K562 (cell line): ENCODE results near the gene PMVK. TPM values are rescaled to one million over a fixed set of nuclear protein-coding genes. Genes with fewer than 3 reads are reported as not detected.

Experiments used
- ATAC-seq: fragments of 200-7000 bp; cut with Tn5 transposase; 3 replicates; pipeline ENCODE4 v1.9.1; 2020; ENCODE audit warnings: moderate library complexity
- BruUV-seq: library from RNA; stranded (reverse); fragments of 400-500 nt; replicated peaks from 2 replicates; lab custom pipeline; 2021; lab: Mats Ljungman, UMichigan
- CTCF ChIA-PET: fragments of 300-600 bp; formaldehyde crosslinking; extraction: SDS; loops from one replicate; lab custom pipeline; 2021; ENCODE audit warnings: low intra/inter-chr PET ratio; lab: Yijun Ruan, JAX
- POLR2A ChIA-PET: fragments of 300-600, 350-650 bp; sonication (Branson Sonifier 250); formaldehyde crosslinking; extraction: SDS; loops from one replicate; lab custom pipeline; 2021; ENCODE audit warnings: antibody characterized with exemption, inconsistent platforms; lab: Yijun Ruan, JAX
- DNase-seq, 4 experiments: peaks; one replicate each; pipeline versions ENCODE4 v3.0.0 to v3.0.0-alpha.2; 2011 to 2018; ENCODE audit warnings: low spot score in 3 of 4, mixed read lengths in 3 of 4; ENCODE audit errors: extremely low read depth in 1 of 4
- FAIRE-seq: peaks from 2 replicates; lab custom pipeline; 2011; peaks lifted over from hg19 to GRCh38; lab: Jason Lieb, UNC
- H2AFZ ChIP-seq: 2 replicates; pipeline ENCODE4 v1.6.0; 2011; ENCODE audit warnings: low read depth, low read length, control low read depth, inconsistent platforms
- H3K27ac ChIP-seq: fragments of 200-600 bp; 3 replicates; pipeline ENCODE4 v1.8.0; 2011; ENCODE audit warnings: low read depth, mild to moderate bottlenecking, control low read depth, inconsistent platforms, low read length, moderate library complexity, mixed read lengths; ENCODE audit errors: extremely low read depth
- H3K27me3 ChIP-seq, 2 experiments: fragments of 300-600 bp in 1 of 2; 2 replicates in 1 of 2; 3 replicates in 1 of 2; pipeline versions ENCODE4 v1.6.0 to v1.8.0; 2011; ENCODE audit warnings: inconsistent platforms in 2 of 2, low read length in 2 of 2, mild to moderate bottlenecking in 1 of 2, mixed read lengths in 1 of 2, moderate library complexity in 1 of 2; ENCODE audit not compliant: control insufficient read depth in 2 of 2, insufficient read depth in 2 of 2
- H3K36me3 ChIP-seq: fragments of 300-600 bp; 3 replicates; pipeline ENCODE4 v1.8.0; 2011; ENCODE audit warnings: mild to moderate bottlenecking, low read length, inconsistent platforms; ENCODE audit not compliant: control insufficient read depth, insufficient read depth
- H3K4me1 ChIP-seq, 2 experiments: fragments of 200-600 bp in 1 of 2; replicated peaks in 1 of 2; 2 replicates in 1 of 2; 3 replicates in 1 of 2; pipeline versions ENCODE4 v1.5.1 to v1.8.0; 2011; ENCODE audit warnings: inconsistent platforms in 2 of 2, low read length in 2 of 2, mild to moderate bottlenecking in 1 of 2, mixed read lengths in 1 of 2, moderate library complexity in 1 of 2; ENCODE audit not compliant: control insufficient read depth in 2 of 2, insufficient read depth in 2 of 2
- H3K4me2 ChIP-seq: 2 replicates; pipeline ENCODE4 v1.6.1; 2011; ENCODE audit warnings: low read length, control low read depth, inconsistent platforms, mixed read lengths; ENCODE audit not compliant: insufficient read depth
- H3K4me3 ChIP-seq: fragments of 200-600 bp; sonication (generic), shearing (Covaris generic); 2 replicates; pipeline ENCODE4 v1.5.1; 2016; ENCODE audit warnings: control low read depth, inconsistent platforms
- H3K79me2 ChIP-seq: fragments of 200-600 bp; 3 replicates; pipeline ENCODE4 v1.8.0; 2011; ENCODE audit warnings: low read length, inconsistent platforms; ENCODE audit not compliant: control insufficient read depth, insufficient read depth
- H3K9ac ChIP-seq, 2 experiments: 2 replicates each; pipeline versions ENCODE4 v1.6.0 to v1.6.1; 2011; ENCODE audit warnings: low read depth in 2 of 2, low read length in 2 of 2, control low read depth in 1 of 2, inconsistent platforms in 1 of 2, mild to moderate bottlenecking in 1 of 2, mixed read lengths in 1 of 2; ENCODE audit not compliant: insufficient read depth in 1 of 2
- H3K9me1 ChIP-seq: one replicate; pipeline ENCODE4 v1.6.0; 2011; ENCODE audit warnings: inconsistent platforms, mild to moderate bottlenecking, low read length, moderate library complexity; ENCODE audit not compliant: control insufficient read depth, insufficient read depth
- H3K9me3 ChIP-seq: replicated peaks from 2 replicates; pipeline ENCODE4 v1.5.1; 2011; ENCODE audit warnings: low read depth, low read length, inconsistent platforms; ENCODE audit not compliant: control insufficient read depth, insufficient read depth
- H4K20me1 ChIP-seq: replicated peaks from 2 replicates; pipeline ENCODE4 v1.6.1; 2011; ENCODE audit warnings: low read length, inconsistent platforms, mixed read lengths; ENCODE audit not compliant: control insufficient read depth, insufficient read depth
- CBX5 ChIP-seq: IDR thresholded peaks from 2 replicates; pipeline ENCODE4 v1.6.1; 2014; ENCODE audit warnings: low read depth, borderline replicate concordance
- KLF16 ChIP-seq: IDR thresholded peaks from 2 replicates; pipeline ENCODE4 v1.6.1; 2016; ENCODE audit warnings: antibody characterized with exemption
- MCM7 ChIP-seq, 2 experiments: fragments of 450-650 bp; IDR thresholded peaks; 2 replicates each; pipeline ENCODE4 v1.6.1; 2016 to 2018
- MYC ChIP-seq, 2 experiments: fragments of 250-450 bp in 1 of 2; sonication (Bioruptor Pico) in 1 of 2; IDR thresholded peaks; 2 replicates each; pipeline versions ENCODE4 v1.5.1 to v1.6.1; 2012 to 2021; ENCODE audit warnings: low read depth in 2 of 2, borderline replicate concordance in 1 of 2, improper control_type of control experiment in 1 of 2, low read length in 1 of 2, mild to moderate bottlenecking in 1 of 2, moderate library complexity in 1 of 2
- NCOR1 ChIP-seq: fragments of 450-650 bp; IDR thresholded peaks from 2 replicates; pipeline ENCODE4 v1.6.1; 2016; ENCODE audit warnings: mild to moderate bottlenecking, moderate library complexity
- NFE2 ChIP-seq: IDR thresholded peaks from 2 replicates; pipeline ENCODE4 v1.6.1; 2014; ENCODE audit warnings: antibody characterized with exemption, low read depth
- PHF20 ChIP-seq: fragments of 450-650 bp; IDR thresholded peaks from 2 replicates; pipeline ENCODE4 v1.6.1; 2018; ENCODE audit not compliant: partially characterized antibody
- PTBP1 ChIP-seq: fragments of 200-400 bp; formaldehyde crosslinking; IDR thresholded peaks from 2 replicates; pipeline ENCODE4 v1.6.1; 2017; ENCODE audit warnings: low read depth, low read length
- ZNF197 ChIP-seq: fragments of 200-800 bp; sonication (Bioruptor generic); IDR thresholded peaks from 2 replicates; pipeline ENCODE4 v1.6.1; 2016; ENCODE audit warnings: low read depth, missing genetic modification characterization, missing compliant biosample characterization
- ZNF586 ChIP-seq: fragments of 450-650 bp; formaldehyde crosslinking; conservative IDR thresholded peaks from 2 replicates; pipeline ENCODE4 v1.4.0; 2020; ENCODE audit warnings: mild to moderate bottlenecking, moderate library complexity
- ZNF785 ChIP-seq: fragments of 250-450 bp; sonication (Bioruptor Pico); IDR thresholded peaks from 2 replicates; pipeline ENCODE4 v1.4.0; 2020; ENCODE audit warnings: mild to moderate bottlenecking
- WGBS: fragments of 100-300 bp; shearing (Covaris generic); methylation state at CpG from one replicate; pipeline ENCODE4 v1.1.6; 2016; ENCODE audit warnings: low coverage, mixed read lengths; ENCODE audit not compliant: insufficient coverage; ENCODE audit errors: missing lambda C conversion rate; 5-methylcytosine and 5-hydroxymethylcytosine counted together
- in situ Hi-C: fragments of 300-500 bp; cut with MboI; formaldehyde crosslinking; loops from 4 replicates; pipeline ENCODE4 v1.15.0; 2018; ENCODE audit warnings: inconsistent platforms, mixed read lengths
- intact Hi-C: fragments of 100-400 bp; cut with micrococcal nuclease; formaldehyde crosslinking; loops from 2 replicates; pipeline ENCODE4 v1.14.2; 2022
- polyA plus RNA-seq, 8 experiments: library from polyadenylated mRNA; depleted of rRNA in 4 of 8; stranded (reverse) in 5 of 8; unstranded in 3 of 8; fragments of >200 nt; fragmentation: Nextera tagmentation in 2 of 8; fragmentation: Illumina TruSeq in 1 of 8; extraction: Ambion mirVana in 2 of 8; extraction: Trizol in 1 of 8; gene quantifications; 2 replicates each; pipeline versions ENCODE4 v1.2.1 to v1.2.3, GENCODE V29; 2011 to 2014; ENCODE audit warnings: inconsistent platforms in 1 of 8, missing spikeins in 1 of 8
- total RNA-seq, 7 experiments: library from RNA; depleted of rRNA in 6 of 7; stranded (reverse); fragments of >200 nt in 6 of 7; fragmentation: Illumina TruSeq in 2 of 7; extraction: Trizol in 2 of 7; gene quantifications; 2 replicates each; pipeline versions ENCODE4 v1.2.1 to v1.2.3, GENCODE V29; 2011 to 2021; ENCODE audit warnings: low replicate concordance in 1 of 7
- TF ChIP-seq, protein P1 (sequence below): fragments of 250-450 bp; sonication (Bioruptor Pico); IDR thresholded peaks from 2 replicates; pipeline ENCODE4 v1.8.0; 2022; ENCODE audit warnings: inconsistent platforms
- TF ChIP-seq, protein P2 (sequence below): fragments of 450-650 bp; IDR thresholded peaks from 2 replicates; pipeline ENCODE4 v1.7.0; 2016; ENCODE audit warnings: borderline replicate concordance
- TF ChIP-seq, protein P3 (sequence below): fragments of 450-650 bp; conservative IDR thresholded peaks from 2 replicates; pipeline ENCODE4 v1.6.1; 2016; ENCODE audit warnings: missing genetic modification characterization, low read depth, mild to moderate bottlenecking, control low read depth, missing compliant biosample characterization
- TF ChIP-seq, protein P4 (sequence below): fragments of 450-650 bp; IDR thresholded peaks from 2 replicates; pipeline ENCODE4 v1.6.1; 2014; ENCODE audit warnings: low read depth, mild to moderate bottlenecking, moderate library complexity, borderline replicate concordance

PMVK gene
- total and polyA plus RNA-seq, 9 of the 15 experiments (the other 6 are each of a cell fraction or from before 2014, with no cell fraction given): 1.1 to 15.3 (median 6.3) TPM

DNA sequence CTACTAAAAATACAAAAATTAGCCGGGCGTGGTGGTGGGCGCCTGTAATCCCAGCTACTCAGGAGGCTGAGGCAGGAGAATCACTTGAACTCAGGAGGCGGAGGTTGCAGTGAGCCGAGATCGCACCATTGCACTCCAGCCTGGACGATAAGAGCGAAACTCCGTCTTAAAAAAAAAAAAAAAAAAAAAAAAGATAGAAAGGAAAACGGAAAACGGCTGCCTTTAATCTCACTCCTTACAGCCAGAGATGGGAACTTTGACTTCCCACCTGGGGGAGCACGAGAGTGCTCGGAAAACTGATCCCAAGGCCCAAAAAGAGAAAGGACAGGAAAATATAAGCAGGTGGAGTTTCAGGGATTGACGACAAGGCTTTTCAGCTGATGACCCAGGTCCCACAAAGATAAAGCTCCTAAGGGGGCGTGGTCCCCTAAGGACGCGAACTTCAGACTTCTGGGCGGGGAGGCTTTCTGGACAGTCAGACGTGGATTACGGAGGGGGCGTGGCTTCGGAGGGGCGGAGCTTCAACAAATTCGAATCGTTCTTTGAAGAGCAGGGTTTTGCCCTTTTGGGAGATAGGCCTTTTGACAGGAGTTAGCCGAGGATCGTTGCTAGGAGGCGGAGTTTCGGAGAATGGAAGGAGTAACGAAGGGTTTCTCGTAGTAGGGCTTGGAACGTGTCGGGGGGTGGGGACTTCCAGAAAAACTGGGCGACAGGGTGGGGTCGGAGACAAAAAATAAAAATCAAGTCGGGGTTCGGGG is 37.0 kb upstream of the PMVK start:
- peaks cover 80% of the 10 kb centered on the region for H3K79me2 ChIP-seq
- intact Hi-C loops (loop anchor here (1.0 to 5.0 kb wide), 2 partner anchors 28 to 89 kb away; partner anchors contain the start of gene EFNA4), in situ Hi-C loops (no loop called here)
- H3K4me1 ChIP-seq: peaks cover 48 to 52% of the 10 kb centered on the region in 2 experiments
- ATAC-seq (peak; percentile 47), FAIRE-seq (peak; percentile 97), DNase-seq (peak; percentile 75 to 99 (median 85))
- POLR2A ChIA-PET: interaction anchor here (0.6 to 8.3 kb wide), 17 partner anchors 9 to 380 kb away, joined by 3 to 80 read pairs (median 4); partner anchors contain the start of genes FLAD1, LENEP, PBXIP1 and PMVK
- H3K9me3 ChIP-seq: no peaks in the 10 kb centered on the region
- peak overlapping the region; percentile 79 for H2AFZ ChIP-seq
- peak overlapping the region; percentile 96 for H3K4me2 ChIP-seq
- H3K4me3 ChIP-seq: peak overlapping the region; percentile 66
- CTCF ChIA-PET: interaction anchor here (0.6 to 1.1 kb wide), 3 partner anchors 26 to 1530 kb away, joined by 3 read pairs; no protein-coding TSS in a partner anchor
- BruUV-seq: no TSS peak
- peak overlapping the region; percentile 96 to 97 for H3K9ac ChIP-seq
- H4K20me1 ChIP-seq: no peaks in the 10 kb centered on the region
- no peaks in the 10 kb centered on the region for H3K9me1 ChIP-seq
- peak overlapping the region; percentile 99 for H3K27ac ChIP-seq
- H3K36me3 ChIP-seq: peaks cover 37% of the 10 kb centered on the region
- WGBS: 1% methylated on average over 31 of the region's 37 CpGs
- no peaks in the 10 kb centered on the region; a peak in 1 of 5 replicates for H3K27me3 ChIP-seq
- TF ChIP-seq PHF20 (no peak), ZNF785 (no peak), NCOR1 (peak; percentile 68), ZNF197 (no peak), ZNF586 (CRISPR knock-in tag) (no peak), CBX5 (no peak), PTBP1 (no peak), MCM7 (IDR thresholded peaks at IDR 0.05) (no peak), NFE2 (no peak), MYC (IDR thresholded peaks at IDR 0.05; ENCODE audit: low read depth, low read length) (peak; percentile 28; the same call in 1 of the 2 replicates), MYC (CRISPR knock-in tag; IDR thresholded peaks at IDR 0.05; ENCODE audit: borderline replicate concordance, low read depth) (no peak), KLF16 (no peak)
- TF ChIP-seq, protein P1, sequence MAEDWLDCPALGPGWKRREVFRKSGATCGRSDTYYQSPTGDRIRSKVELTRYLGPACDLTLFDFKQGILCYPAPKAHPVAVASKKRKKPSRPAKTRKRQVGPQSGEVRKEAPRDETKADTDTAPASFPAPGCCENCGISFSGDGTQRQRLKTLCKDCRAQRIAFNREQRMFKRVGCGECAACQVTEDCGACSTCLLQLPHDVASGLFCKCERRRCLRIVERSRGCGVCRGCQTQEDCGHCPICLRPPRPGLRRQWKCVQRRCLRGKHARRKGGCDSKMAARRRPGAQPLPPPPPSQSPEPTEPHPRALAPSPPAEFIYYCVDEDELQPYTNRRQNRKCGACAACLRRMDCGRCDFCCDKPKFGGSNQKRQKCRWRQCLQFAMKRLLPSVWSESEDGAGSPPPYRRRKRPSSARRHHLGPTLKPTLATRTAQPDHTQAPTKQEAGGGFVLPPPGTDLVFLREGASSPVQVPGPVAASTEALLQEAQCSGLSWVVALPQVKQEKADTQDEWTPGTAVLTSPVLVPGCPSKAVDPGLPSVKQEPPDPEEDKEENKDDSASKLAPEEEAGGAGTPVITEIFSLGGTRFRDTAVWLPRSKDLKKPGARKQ: no peak
- TF ChIP-seq, protein P2, sequence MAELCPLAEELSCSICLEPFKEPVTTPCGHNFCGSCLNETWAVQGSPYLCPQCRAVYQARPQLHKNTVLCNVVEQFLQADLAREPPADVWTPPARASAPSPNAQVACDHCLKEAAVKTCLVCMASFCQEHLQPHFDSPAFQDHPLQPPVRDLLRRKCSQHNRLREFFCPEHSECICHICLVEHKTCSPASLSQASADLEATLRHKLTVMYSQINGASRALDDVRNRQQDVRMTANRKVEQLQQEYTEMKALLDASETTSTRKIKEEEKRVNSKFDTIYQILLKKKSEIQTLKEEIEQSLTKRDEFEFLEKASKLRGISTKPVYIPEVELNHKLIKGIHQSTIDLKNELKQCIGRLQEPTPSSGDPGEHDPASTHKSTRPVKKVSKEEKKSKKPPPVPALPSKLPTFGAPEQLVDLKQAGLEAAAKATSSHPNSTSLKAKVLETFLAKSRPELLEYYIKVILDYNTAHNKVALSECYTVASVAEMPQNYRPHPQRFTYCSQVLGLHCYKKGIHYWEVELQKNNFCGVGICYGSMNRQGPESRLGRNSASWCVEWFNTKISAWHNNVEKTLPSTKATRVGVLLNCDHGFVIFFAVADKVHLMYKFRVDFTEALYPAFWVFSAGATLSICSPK: peak; percentile 70; the same call in 1 of the 2 replicates
- TF ChIP-seq, protein P3, sequence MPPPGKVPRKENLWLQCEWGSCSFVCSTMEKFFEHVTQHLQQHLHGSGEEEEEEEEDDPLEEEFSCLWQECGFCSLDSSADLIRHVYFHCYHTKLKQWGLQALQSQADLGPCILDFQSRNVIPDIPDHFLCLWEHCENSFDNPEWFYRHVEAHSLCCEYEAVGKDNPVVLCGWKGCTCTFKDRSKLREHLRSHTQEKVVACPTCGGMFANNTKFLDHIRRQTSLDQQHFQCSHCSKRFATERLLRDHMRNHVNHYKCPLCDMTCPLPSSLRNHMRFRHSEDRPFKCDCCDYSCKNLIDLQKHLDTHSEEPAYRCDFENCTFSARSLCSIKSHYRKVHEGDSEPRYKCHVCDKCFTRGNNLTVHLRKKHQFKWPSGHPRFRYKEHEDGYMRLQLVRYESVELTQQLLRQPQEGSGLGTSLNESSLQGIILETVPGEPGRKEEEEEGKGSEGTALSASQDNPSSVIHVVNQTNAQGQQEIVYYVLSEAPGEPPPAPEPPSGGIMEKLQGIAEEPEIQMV (tag): no peak
- TF ChIP-seq, protein P4, sequence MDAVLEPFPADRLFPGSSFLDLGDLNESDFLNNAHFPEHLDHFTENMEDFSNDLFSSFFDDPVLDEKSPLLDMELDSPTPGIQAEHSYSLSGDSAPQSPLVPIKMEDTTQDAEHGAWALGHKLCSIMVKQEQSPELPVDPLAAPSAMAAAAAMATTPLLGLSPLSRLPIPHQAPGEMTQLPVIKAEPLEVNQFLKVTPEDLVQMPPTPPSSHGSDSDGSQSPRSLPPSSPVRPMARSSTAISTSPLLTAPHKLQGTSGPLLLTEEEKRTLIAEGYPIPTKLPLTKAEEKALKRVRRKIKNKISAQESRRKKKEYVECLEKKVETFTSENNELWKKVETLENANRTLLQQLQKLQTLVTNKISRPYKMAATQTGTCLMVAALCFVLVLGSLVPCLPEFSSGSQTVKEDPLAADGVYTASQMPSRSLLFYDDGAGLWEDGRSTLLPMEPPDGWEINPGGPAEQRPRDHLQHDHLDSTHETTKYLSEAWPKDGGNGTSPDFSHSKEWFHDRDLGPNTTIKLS: peak; percentile 21; the same call in 1 of the 2 replicates
